GM19395 (cell line): ENCODE results near the gene HTR4.
"Not testable (repeated sequence)": the region's sequence is repeated elsewhere in the genome, so short reads cannot be mapped to it uniquely, and the experiment has no call there.

ENCODE experiments used
- ATAC-seq: cut with Tn5 transposase; IDR thresholded peaks from one replicate; pipeline ENCODE4 v1.9.1; 2021; ENCODE audit warnings: mild to moderate bottlenecking, moderate library complexity; ENCODE audit not compliant: unreplicated experiment

Gene HTR4, protein sequence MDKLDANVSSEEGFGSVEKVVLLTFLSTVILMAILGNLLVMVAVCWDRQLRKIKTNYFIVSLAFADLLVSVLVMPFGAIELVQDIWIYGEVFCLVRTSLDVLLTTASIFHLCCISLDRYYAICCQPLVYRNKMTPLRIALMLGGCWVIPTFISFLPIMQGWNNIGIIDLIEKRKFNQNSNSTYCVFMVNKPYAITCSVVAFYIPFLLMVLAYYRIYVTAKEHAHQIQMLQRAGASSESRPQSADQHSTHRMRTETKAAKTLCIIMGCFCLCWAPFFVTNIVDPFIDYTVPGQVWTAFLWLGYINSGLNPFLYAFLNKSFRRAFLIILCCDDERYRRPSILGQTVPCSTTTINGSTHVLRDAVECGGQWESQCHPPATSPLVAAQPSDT

DNA sequence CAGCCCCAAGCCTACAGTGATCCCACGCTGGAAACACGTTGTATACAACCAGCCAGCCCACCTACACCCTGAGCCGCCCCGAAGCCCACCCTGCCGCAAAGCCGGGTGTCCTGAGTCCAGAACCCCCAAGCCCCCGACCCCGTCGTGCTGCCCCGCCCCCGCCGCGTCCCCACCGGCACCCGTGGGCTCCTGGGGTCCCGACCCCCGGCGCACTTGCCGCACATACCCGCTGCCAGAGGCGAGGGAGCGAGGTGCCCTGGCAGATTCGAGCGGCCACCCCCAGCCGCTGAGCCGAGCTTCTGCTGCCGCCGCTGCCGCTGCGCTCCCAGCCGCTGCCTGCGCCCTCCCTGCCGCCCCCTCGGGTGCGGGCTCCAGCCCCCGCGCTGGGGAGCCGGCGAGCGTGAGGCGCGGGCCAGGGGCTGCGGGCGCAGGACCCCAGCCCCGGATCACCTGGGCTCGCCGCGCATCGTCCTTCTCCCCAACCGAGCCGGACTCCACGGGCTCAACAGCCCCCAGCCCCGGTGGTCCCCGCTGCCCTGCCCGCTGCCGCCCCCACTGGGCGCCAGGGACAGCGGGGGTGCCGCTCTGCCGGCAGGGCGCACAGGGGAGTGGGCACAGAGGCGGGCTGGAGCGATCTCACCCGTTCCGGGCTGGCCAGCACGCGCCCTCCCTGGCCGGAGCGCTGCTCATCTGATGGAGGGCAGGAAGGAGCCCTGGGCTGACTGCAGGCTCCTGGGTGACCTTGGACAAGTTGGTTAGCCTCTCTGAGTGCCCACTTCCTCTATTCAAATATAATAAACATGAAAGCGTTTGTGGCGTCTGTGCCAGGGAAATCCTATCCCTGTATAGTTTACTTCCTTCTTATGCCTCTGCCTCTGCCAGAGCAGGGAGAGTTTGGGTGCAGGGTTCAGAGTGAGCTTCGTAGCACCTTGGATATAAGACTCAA is at the start of gene HTR4:
Gene HTR4 (minus strand): TSS at position 692 of the 946 bp plus-strand sequence. CDS start 17,513 bp downstream, outside the sequence.
- ATAC-seq, result no peak

- ATAC-seq, result no peak
These were observed 47.8 kb upstream of the HTR4 start for GRCh38 chr5:148702019-148702596.

DNA sequence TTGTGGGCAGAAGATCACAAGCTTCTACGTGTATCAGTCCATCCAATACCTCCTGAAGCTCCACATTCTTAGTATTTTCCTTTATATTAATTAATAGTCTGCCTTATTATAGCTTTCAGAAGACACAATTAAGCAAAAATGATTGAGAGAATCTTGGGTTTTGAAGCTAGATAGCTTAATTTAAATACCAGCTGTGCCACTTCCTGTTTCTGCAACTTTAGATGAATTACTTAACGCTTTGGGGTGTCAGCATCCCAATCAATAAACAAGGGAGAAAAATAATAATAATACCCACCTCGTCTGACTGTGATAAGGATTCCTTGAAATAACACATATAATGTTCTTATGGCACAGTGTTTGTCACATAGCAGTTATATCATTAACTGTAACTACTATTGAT is 44.7 kb upstream of the HTR4 start:
- ATAC-seq, result no peak

- ATAC-seq, result no peak
These were observed 43.5 kb upstream of the HTR4 start for GRCh38 chr5:148697809-148698196.

- ATAC-seq, result no peak
These were observed 43.0 kb upstream of the HTR4 start for GRCh38 chr5:148697180-148697808.

DNA sequence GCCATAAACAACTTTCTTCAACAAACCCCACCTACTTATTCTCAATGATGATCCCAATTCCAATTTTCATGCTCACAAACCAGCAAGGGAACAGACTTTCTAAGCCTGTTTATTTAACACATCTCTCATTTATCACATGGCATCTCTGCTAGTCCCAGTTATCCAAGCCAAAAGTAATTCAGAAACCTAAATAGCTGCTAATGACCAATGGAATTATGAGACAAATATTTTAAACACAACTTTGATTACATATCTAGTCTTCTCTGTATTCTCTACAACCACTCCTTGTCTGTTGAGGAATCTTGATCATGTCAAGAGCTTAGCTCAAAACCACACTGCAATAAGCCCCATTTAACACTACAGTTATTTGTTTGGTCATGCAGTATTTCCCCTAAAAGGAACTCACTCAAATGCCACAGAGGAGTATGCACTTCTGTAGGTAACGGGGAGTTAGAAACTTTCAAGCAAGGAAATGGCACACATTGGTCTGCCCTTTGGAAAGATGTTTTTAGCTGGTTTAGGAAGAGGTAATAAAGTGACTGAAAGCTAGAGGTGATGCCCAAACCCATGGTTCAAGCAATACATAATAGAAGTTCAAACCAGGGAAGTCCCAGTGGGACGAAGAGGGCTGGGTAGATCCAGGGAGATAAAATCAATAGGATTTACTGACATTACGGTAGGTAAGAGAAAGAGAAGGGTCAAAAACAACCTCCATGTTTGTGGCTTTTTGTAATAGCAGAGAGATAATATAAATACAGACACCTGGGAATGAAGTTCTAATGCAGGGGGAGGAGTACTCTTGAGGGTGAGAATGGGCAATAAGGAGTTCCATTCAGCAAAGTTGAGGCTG is 42.1 kb upstream of the HTR4 start:
- ATAC-seq, result no peak

DNA sequence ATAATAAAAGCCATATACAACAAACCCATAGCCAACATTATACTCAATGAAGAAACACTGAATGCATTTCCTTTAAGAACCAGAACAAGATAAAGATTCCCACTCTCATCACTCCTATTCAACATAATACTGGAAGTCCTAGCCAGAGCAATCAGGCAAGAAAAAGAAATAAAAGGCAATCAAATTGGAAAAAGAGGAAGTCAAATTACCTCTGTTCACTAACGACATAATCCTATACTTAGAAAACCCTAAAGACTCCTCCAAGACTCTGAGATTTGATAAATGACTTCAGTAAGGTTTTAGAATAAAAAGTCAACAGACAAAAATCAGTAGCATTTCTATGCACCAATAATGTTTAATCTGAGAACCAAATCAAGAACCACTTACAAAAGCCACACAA is 36.6 kb upstream of the HTR4 start:
- ATAC-seq, result no peak

DNA sequence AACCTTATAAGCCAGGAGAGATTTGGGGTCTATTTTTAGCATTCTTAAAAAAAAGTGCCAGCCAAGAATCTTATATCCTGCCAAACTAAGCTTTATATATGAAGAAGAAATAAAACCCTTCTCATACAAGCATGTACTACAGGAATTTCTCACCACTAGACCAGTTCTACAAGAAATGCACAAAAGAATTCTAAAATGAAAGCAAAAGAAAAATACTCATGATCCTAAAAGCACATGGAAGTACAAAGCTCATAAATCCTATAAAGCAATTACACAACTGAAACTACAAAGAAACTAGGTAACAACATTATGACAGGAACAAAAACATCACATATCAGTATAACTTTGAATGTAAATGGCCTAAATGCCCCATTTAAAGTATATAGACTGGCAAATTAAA is 34.5 kb upstream of the HTR4 start:
- no peak for ATAC-seq

DNA sequence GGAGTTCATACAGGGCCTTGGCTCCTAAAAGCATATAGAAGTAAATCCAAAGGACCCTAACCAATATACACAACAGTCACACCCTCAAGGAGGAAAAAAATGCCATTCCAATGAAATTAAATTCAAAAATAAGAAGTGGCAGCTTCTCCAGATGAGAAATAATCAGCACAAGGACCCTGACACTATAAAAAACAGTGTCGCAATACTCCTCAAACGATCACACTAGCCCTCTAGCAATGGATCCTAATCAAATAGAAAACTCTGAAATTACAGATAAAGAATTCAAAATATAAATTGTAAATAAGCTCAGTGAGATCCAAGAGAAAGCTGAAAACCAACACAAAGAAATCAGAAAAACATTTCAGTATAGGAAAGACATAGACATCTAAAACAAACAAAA is 33.5 kb upstream of the HTR4 start:
- ATAC-seq, result no peak

DNA sequence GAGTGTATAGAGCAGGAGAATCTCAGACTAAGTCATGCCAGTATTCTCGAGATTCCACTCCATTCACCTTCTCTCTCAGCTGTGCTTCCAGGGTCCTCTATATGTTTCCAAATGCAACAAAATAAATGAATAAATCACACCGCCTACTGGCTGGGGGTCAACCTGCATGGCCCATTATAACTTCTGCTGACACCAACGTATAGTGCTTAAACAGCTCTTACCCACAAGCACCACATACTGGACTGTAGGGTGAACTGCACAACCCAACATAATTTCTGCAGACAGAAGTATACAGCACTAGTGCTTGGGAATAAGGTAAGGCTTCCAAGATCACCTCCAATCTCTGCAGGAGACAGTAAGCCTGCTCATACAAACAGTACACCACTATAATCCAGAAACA is 33.1 kb upstream of the HTR4 start:
- peak; percentile 97 for ATAC-seq

- no peak for ATAC-seq
These were observed 32.3 kb upstream of the HTR4 start for GRCh38 chr5:148686660-148687059.

DNA sequence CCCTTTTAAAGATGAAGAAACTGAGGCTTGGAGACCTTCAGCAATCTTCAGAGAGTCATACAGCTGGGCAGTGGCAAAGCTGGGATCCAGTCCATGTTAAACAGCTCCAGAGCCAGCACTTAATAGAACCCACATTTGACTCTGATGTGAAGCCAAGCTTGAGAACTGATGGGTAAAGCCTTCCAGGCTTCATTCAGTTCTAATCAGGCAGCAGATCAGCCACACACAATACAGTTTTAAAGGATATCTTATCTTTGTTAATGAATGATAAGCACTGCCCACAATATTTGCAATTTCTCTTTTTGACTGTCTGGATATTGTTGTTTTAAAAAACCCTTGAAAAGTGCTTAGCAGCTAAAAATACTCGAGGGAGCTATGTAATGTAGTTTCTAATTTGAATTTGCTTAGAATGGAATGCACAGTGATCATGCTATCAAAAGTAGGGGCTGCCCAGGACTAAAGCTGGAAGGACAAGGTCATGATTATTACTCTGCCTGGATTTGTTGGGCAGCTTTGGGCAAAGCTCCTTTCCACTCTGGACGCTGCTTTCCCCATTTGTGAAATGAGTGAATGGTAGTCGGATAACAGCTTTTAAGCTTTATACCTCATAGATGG is 31.3 kb upstream of the HTR4 start:
- no peak for ATAC-seq

DNA sequence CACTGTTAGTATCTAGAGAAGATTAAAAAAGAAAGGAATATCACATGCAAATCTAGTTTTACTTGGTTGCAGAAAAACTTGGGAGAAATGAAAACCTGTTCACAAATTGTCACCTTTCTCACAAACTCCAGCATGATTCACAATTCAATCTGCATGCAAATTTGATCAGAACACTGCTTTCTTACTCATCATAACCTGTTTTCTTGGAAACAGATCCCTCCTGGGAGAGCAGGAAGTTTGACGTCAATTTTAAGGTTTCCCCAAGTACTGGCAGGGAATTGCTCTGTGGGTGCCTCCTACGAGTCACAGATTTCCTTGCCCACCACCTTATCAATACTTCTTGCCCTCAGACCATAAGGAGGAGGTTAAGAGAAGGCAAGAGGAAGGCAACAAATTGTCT is 30.2 kb upstream of the HTR4 start:
- no peak for ATAC-seq

GRCh38 chr5:148683651-148684050 is 29.3 kb upstream of the HTR4 start:
- no peak for ATAC-seq

DNA sequence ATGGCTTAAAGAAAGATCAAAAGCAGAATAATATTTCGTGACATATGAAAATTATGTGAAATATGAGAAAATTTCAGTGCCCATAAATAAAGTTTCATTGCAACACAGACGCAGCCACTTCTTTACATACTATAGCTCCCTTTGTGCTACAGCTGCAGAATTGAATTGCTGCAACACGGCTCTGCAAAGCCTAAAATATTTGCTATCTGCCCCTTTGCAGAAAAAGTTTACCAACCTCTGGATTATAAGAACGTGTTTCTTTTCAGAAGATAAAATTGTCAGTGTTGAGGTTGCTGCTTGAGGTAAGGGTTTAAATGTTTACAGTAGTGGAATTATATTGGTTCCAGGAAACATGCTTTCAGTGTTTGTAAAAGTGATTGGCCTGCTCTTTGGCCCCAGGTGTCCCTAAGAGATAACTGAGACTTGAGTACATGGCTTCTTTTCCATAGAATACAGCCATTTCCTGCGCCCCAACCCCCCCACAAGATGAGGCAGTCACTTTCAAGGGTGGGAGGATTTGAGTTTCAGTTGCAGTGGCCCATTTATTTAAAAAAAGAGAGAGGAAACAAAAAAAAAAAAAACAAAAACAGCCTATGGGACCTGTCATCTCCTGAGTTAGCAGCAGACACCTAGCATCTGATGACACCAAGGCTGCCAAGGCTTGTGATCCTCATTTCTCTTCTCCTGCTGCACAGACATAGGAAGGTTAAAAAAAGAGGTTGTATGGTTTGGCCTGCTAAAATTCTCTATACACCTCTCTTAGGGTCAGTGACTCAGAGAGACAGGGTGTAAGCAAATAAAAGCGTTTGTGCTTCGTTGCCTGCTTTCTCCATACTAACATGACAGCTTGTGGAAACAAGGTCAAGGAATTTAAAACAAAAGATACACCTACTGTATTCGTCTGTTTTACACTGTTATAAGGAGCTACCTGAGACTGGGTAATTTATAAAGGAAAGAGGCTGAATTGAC is 28.0 kb upstream of the HTR4 start:
- no peak for ATAC-seq

DNA sequence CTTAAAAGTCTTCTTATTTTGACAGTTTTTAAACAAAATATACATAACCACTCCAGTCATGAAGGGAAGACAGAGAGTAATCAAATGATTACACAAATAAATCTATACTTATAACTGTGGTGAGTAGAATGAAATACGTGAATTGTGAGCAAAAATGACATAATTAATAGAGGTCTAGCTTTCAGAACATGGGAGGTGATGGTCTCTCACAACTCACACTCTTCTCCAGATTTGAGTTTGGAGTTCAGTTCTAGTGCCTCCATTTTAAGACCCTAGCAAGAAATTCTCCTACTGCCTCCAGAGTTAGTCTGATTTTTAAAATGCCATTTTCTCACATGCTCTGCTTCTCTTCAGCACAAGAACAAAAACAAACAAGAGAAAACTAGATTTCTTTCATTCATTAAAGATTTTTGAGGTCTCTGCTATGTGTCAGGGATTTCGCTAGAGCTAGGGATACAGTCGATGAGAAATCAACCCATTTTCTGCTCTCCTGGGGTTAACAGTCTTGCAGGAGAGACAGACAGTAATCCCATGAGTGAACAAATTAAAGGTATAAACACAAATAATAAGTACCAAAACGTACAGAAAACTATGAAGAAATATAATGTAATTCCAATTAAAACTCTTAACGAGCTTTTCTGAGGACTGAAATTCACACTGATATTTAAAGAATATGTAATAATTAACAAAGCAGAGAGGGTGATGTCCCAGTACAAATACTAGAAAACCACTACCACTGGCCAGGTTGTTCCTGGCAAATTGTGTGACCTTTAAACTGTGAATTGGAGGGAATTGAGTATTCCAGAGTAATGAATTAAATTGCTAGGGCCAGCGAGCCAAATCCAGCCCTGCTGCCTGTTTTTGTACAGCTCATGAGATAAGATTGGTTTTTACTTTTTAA is 27.1 kb upstream of the HTR4 start:
- no peak for ATAC-seq

DNA sequence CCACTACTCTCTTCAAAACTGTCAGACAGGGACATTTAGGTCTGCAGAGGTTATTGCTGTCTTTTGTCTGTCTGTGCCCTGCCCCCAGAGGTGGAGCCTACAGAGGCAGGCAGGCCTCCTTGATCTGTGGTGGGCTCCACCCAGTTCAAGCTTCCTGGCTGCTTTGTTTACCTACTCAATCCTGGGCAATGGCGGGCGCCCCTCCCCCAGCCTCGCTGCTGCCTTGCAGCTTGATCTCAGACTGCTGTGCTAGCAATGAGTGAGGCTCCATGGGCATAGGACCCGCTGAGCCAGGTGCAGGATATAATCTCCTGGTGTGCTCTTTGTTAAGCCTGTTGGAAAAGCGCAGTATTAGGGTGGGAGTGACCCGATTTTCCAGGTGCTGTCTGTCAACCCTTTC is 19.4 kb upstream of the HTR4 start:
- ATAC-seq, result not testable (repeated sequence)

DNA sequence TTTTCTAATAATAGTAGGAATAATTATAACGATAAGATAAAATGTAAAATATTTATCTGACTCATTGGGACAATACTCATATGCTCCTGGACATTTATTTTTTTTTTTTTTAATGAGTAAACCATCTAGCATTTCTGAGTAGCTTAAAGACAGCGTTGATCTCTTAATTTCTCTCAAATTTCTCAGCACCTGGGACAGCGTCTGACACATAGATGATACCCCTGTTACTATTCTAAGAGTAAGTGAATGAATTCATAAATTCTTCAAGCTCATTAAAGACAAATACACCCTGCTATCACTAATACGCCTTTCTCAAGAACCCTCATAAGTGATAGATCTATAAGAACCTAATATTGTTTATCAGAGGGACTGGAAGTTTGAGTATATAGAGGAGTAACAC is 12.0 kb upstream of the HTR4 start:
- ATAC-seq, result no peak
